HFFc6 (cell line): Measurements from ENCODE around the gene LDHAL6A. TPM values are rescaled to one million over a fixed set of nuclear protein-coding genes. Genes with fewer than 3 reads are reported as not detected.

Experiments used
- DNase-seq: peaks from one replicate; pipeline ENCODE4 v3.0.0-alpha.2; 2018
- H3K27ac Mint-ChIP-seq: 2 replicates; pipeline ENCODE4 v1.8.0; 2020; ENCODE audit warnings: mild to moderate bottlenecking, mixed read lengths
- H3K27me3 Mint-ChIP-seq: 2 replicates; pipeline ENCODE4 v1.8.0; 2021; ENCODE audit warnings: mild to moderate bottlenecking, moderate library complexity, mixed read lengths; ENCODE audit not compliant: insufficient read depth
- H3K36me3 Mint-ChIP-seq: 2 replicates; pipeline ENCODE4 v1.8.0; 2021; ENCODE audit warnings: low read depth, mixed read lengths
- H3K4me1 Mint-ChIP-seq: 2 replicates; pipeline ENCODE4 v1.8.0; 2020; ENCODE audit warnings: low read depth, mixed read lengths
- H3K4me3 Mint-ChIP-seq: 2 replicates; pipeline ENCODE4 v1.8.0; 2020; ENCODE audit warnings: mild to moderate bottlenecking, moderate library complexity, mixed read lengths
- H3K9me3 Mint-ChIP-seq: 2 replicates; pipeline ENCODE4 v1.8.0; 2020; ENCODE audit warnings: mild to moderate bottlenecking, mixed read lengths
- CTCF ChIP-seq: fragments of 200-600 bp; sonication (generic); IDR thresholded peaks from 2 replicates; pipeline ENCODE4 v1.5.0; 2021; ENCODE audit warnings: antibody characterized with exemption, mild to moderate bottlenecking
- total RNA-seq, 6 experiments: library from RNA; stranded (reverse); fragmentation: NEBNext Ultra II Directional; extraction: Animal tissue kit (Norgen Biotek cat#: 25700); gene quantifications; 2 replicates in 1 of 6; 3 replicates in 5 of 6; pipeline ENCODE4 v1.2.3, GENCODE V29; 2021

The LDHAL6A gene
- total RNA-seq, 6 experiments from 2014 or later = not detected

GRCh38 chr11:18459634-18460033, 4.0 kb downstream of the LDHAL6A start:
- Mint-ChIP-seq H3K27ac (no peak overlapping the region), H3K4me3 (no peak overlapping the region), H3K4me1 (peaks cover 22% of the 10 kb centered on the region), H3K27me3 (peaks cover 1% of the 10 kb centered on the region), H3K36me3 (0 out of 2 replicates have a peak, but pooled peaks cover 4% of the 10 kb centered on the region), H3K9me3 (no peaks in the 10 kb centered on the region)
- no peak for TF ChIP-seq CTCF
- no peak for DNase-seq

GRCh38 chr11:18461909-18462308, 6.3 kb downstream of the LDHAL6A start:
- Mint-ChIP-seq H3K27ac (no peak overlapping the region), H3K27me3 (peaks cover 1% of the 10 kb centered on the region; the same call in 1 of the 2 replicates), H3K4me3 (no peak overlapping the region), H3K4me1 (peaks cover 22% of the 10 kb centered on the region), H3K9me3 (no peaks in the 10 kb centered on the region), H3K36me3 (no peaks in the 10 kb centered on the region)
- TF ChIP-seq CTCF = no peak
- no peak for DNase-seq

- Mint-ChIP-seq H3K4me1 (peaks cover 7% of the 10 kb centered on the region), H3K27ac (no peak overlapping the region), H3K4me3 (no peak overlapping the region), H3K9me3 (no peaks in the 10 kb centered on the region), H3K36me3 (no peaks in the 10 kb centered on the region), H3K27me3 (peaks cover 1% of the 10 kb centered on the region; the same call in 1 of the 2 replicates)
- no peak for DNase-seq
- TF ChIP-seq CTCF = no peak
These were observed 7.8 kb downstream of the LDHAL6A start for GRCh38 chr11:18463439-18463838.

GRCh38 chr11:18466402-18466801, 10.7 kb downstream of the LDHAL6A start:
- Mint-ChIP-seq H3K9me3 (no peaks in the 10 kb centered on the region), H3K27me3 (no peaks in the 10 kb centered on the region), H3K36me3 (no peaks in the 10 kb centered on the region), H3K4me3 (no peak overlapping the region), H3K4me1 (no peaks in the 10 kb centered on the region), H3K27ac (no peak overlapping the region)
- no peak for DNase-seq
- no peak for TF ChIP-seq CTCF

GRCh38 chr11:18468059-18468458, 12.4 kb downstream of the LDHAL6A start:
- TF ChIP-seq CTCF = no peak
- Mint-ChIP-seq H3K27me3 (no peaks in the 10 kb centered on the region), H3K4me1 (no peaks in the 10 kb centered on the region), H3K27ac (no peak overlapping the region), H3K4me3 (no peak overlapping the region), H3K36me3 (no peaks in the 10 kb centered on the region), H3K9me3 (no peaks in the 10 kb centered on the region)
- DNase-seq = no peak

GRCh38 chr11:18468961-18469360, 13.3 kb downstream of the LDHAL6A start:
- Mint-ChIP-seq H3K4me3 (no peak overlapping the region), H3K4me1 (no peaks in the 10 kb centered on the region), H3K36me3 (no peaks in the 10 kb centered on the region), H3K9me3 (no peaks in the 10 kb centered on the region), H3K27me3 (no peaks in the 10 kb centered on the region), H3K27ac (no peak overlapping the region)
- no peak for DNase-seq
- no peak for TF ChIP-seq CTCF
